Ammon's horn (tissue), 1 donor: ENCODE data around the gene MAML3.
"Not testable (repeated sequence)": the region's sequence is repeated elsewhere in the genome, so short reads cannot be mapped to it uniquely, and the experiment has no call there.

Source experiments
- DNase-seq: peaks from one replicate; pipeline ENCODE4 v3.0.0-alpha.2; 2016; ENCODE audit warnings: low spot score

The MAML3 gene

GRCh38 chr4:139721789-139722188 is 432.2 kb downstream of the MAML3 start:
- no peak for DNase-seq

GRCh38 chr4:139720806-139721205 is 433.2 kb downstream of the MAML3 start:
- no peak for DNase-seq

- no peak for DNase-seq
Measured at GRCh38 chr4:139719381-139720101, 434.4 kb downstream of the MAML3 start.

GRCh38 chr4:139718833-139719232 is 435.2 kb downstream of the MAML3 start:
- DNase-seq, result no peak

GRCh38 chr4:139718358-139718757 is 435.6 kb downstream of the MAML3 start:
- DNase-seq, result no peak

GRCh38 chr4:139715746-139716391 is 438.1 kb downstream of the MAML3 start:
- DNase-seq, result no peak

GRCh38 chr4:139712882-139713281 is 441.1 kb downstream of the MAML3 start:
- DNase-seq, result no peak

- no peak for DNase-seq
Measured at GRCh38 chr4:139711461-139711860, 442.5 kb downstream of the MAML3 start.

- no peak for DNase-seq
Measured at GRCh38 chr4:139710073-139710472, 443.9 kb downstream of the MAML3 start.

- DNase-seq, result no peak
Measured at GRCh38 chr4:139709660-139710059, 444.3 kb downstream of the MAML3 start.

GRCh38 chr4:139704915-139705485 is 449.0 kb downstream of the MAML3 start:
- no peak for DNase-seq

- DNase-seq, result no peak
Measured at GRCh38 chr4:139700568-139700967, 453.4 kb downstream of the MAML3 start.

- not testable (repeated sequence) for DNase-seq
Measured at GRCh38 chr4:139698167-139698925, 455.6 kb downstream of the MAML3 start.

- DNase-seq, result no peak
Measured at GRCh38 chr4:139696491-139696890, 457.5 kb downstream of the MAML3 start.

GRCh38 chr4:139694522-139695107 is 459.4 kb downstream of the MAML3 start:
- DNase-seq, result no peak

GRCh38 chr4:139692309-139693012 is 461.5 kb downstream of the MAML3 start:
- peak; percentile 35 for DNase-seq

- no peak for DNase-seq
Measured at GRCh38 chr4:139690419-139690818, 463.6 kb downstream of the MAML3 start.

GRCh38 chr4:139689093-139689722 is 464.8 kb downstream of the MAML3 start:
- DNase-seq, result no peak

GRCh38 chr4:139686988-139687387 is 467.0 kb downstream of the MAML3 start:
- DNase-seq, result no peak

GRCh38 chr4:139686130-139686529 is 467.9 kb downstream of the MAML3 start:
- DNase-seq, result no peak

- DNase-seq, result no peak
Measured at GRCh38 chr4:139685180-139685579, 468.8 kb downstream of the MAML3 start.
